SK-N-SH treated with all-trans-retinoic acid at 6 μM for 48 hours (cell line): ENCODE results near the gene A1BG.

Experiments
- ATAC-seq: fragments of 200-7000 bp; cut with Tn5 transposase; 3 replicates; pipeline ENCODE4 v1.9.1; 2020; ENCODE audit warnings: mild to moderate bottlenecking, moderate library complexity
- ARNTL ChIP-seq: fragments of 450-650 bp; formaldehyde crosslinking; IDR thresholded peaks from 2 replicates; pipeline ENCODE4 v1.5.0; 2020; ENCODE audit warnings: low read depth, mild to moderate bottlenecking, moderate library complexity, borderline replicate concordance
- BACH2 ChIP-seq: fragments of 250-450 bp; sonication (Bioruptor Pico); IDR thresholded peaks from 2 replicates; pipeline ENCODE4 v1.9.0; 2021; ENCODE audit warnings: mild to moderate bottlenecking, borderline replicate concordance
- CSDC2 ChIP-seq: fragments of 250-450 bp; sonication (Bioruptor Pico); IDR thresholded peaks from 2 replicates; pipeline ENCODE4 v1.5.0; 2020; ENCODE audit warnings: mild to moderate bottlenecking, moderate library complexity
- ESRRG ChIP-seq: fragments of 250-450 bp; sonication (Bioruptor Pico); IDR thresholded peaks from 2 replicates; pipeline ENCODE4 v1.6.1; 2021; ENCODE audit warnings: mild to moderate bottlenecking
- ISL1 ChIP-seq: fragments of 250-450 bp; sonication (Bioruptor Pico); IDR thresholded peaks from 2 replicates; pipeline ENCODE4 v2.1.2; 2022; ENCODE audit warnings: mild to moderate bottlenecking, moderate library complexity
- OSR1 ChIP-seq: fragments of 250-450 bp; sonication (Bioruptor Pico); IDR thresholded peaks from 2 replicates; pipeline ENCODE4 v1.8.0; 2022; ENCODE audit warnings: moderate library complexity, mild to moderate bottlenecking, inconsistent platforms
- PPARA ChIP-seq: fragments of 250-450 bp; sonication (Bioruptor Pico); IDR thresholded peaks from 2 replicates; pipeline ENCODE4 v1.5.0; 2020; ENCODE audit warnings: mild to moderate bottlenecking, borderline replicate concordance
- RARB ChIP-seq: fragments of 250-450 bp; sonication (Bioruptor Pico); IDR thresholded peaks from 2 replicates; pipeline ENCODE4 v1.8.0; 2021; ENCODE audit warnings: mild to moderate bottlenecking, moderate library complexity
- SNAI2 ChIP-seq: fragments of 250-450 bp; sonication (Bioruptor Pico); IDR thresholded peaks from 2 replicates; pipeline ENCODE4 v1.5.0; 2020; ENCODE audit warnings: mild to moderate bottlenecking, moderate library complexity
- TOX ChIP-seq: fragments of 250-450 bp; sonication (Bioruptor Pico); IDR thresholded peaks from 2 replicates; pipeline ENCODE4 v1.8.0; 2021; ENCODE audit warnings: mild to moderate bottlenecking, moderate library complexity, borderline replicate concordance
- ZC3H10 ChIP-seq: fragments of 250-450 bp; sonication (Bioruptor Pico); IDR thresholded peaks from 2 replicates; pipeline ENCODE4 v1.5.1; 2021; ENCODE audit warnings: mild to moderate bottlenecking, moderate library complexity
- ZFP3 ChIP-seq: fragments of 250-450 bp; sonication (Bioruptor Pico); IDR thresholded peaks from 2 replicates; pipeline ENCODE4 v1.5.0; 2020; ENCODE audit warnings: mild to moderate bottlenecking, moderate library complexity
- ZFP30 ChIP-seq: fragments of 450-650 bp; formaldehyde crosslinking; IDR thresholded peaks from 2 replicates; pipeline ENCODE4 v1.5.0; 2022; ENCODE audit warnings: mild to moderate bottlenecking, moderate library complexity
- ZNF565 ChIP-seq: fragments of 450-650 bp; formaldehyde crosslinking; conservative IDR thresholded peaks from 2 replicates; pipeline ENCODE4 v1.5.0; 2020; ENCODE audit warnings: low read depth, mild to moderate bottlenecking, moderate library complexity
- ZNF70 ChIP-seq: fragments of 450-650 bp; formaldehyde crosslinking; IDR thresholded peaks from 2 replicates; pipeline ENCODE4 v1.5.0; 2020; ENCODE audit warnings: mild to moderate bottlenecking, moderate library complexity
- ZNF8 ChIP-seq: fragments of 450-650 bp; formaldehyde crosslinking; IDR thresholded peaks from 2 replicates; pipeline ENCODE4 v1.5.0; 2020; ENCODE audit warnings: mild to moderate bottlenecking, moderate library complexity
- TF ChIP-seq, protein P1 (sequence below): fragments of 250-450 bp; sonication (Bioruptor Pico); IDR thresholded peaks from 2 replicates; pipeline ENCODE4 v1.8.0; 2020; ENCODE audit warnings: mild to moderate bottlenecking, moderate library complexity, borderline replicate concordance
- TF ChIP-seq, protein P2 (sequence below): fragments of 250-450 bp; sonication (Bioruptor Pico); IDR thresholded peaks from 2 replicates; pipeline ENCODE4 v1.5.0; 2020; ENCODE audit warnings: mild to moderate bottlenecking, moderate library complexity
- TF ChIP-seq, protein P3 (sequence below): fragments of 250-450 bp; sonication (Bioruptor Pico); IDR thresholded peaks from 2 replicates; pipeline ENCODE4 v1.5.1; 2020; ENCODE audit warnings: low read depth, mild to moderate bottlenecking, moderate library complexity
- TF ChIP-seq, protein P4 (sequence below): fragments of 250-450 bp; sonication (Bioruptor Pico); IDR thresholded peaks from 2 replicates; pipeline ENCODE4 v1.8.0; 2021; ENCODE audit warnings: low read depth, mild to moderate bottlenecking, moderate library complexity, borderline replicate concordance
- TF ChIP-seq, protein P5 (sequence below): fragments of 250-450 bp; sonication (Bioruptor Pico); IDR thresholded peaks from 2 replicates; pipeline ENCODE4 v1.5.1; 2021; ENCODE audit warnings: mild to moderate bottlenecking, moderate library complexity

Gene A1BG, protein sequence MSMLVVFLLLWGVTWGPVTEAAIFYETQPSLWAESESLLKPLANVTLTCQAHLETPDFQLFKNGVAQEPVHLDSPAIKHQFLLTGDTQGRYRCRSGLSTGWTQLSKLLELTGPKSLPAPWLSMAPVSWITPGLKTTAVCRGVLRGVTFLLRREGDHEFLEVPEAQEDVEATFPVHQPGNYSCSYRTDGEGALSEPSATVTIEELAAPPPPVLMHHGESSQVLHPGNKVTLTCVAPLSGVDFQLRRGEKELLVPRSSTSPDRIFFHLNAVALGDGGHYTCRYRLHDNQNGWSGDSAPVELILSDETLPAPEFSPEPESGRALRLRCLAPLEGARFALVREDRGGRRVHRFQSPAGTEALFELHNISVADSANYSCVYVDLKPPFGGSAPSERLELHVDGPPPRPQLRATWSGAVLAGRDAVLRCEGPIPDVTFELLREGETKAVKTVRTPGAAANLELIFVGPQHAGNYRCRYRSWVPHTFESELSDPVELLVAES

DNA sequence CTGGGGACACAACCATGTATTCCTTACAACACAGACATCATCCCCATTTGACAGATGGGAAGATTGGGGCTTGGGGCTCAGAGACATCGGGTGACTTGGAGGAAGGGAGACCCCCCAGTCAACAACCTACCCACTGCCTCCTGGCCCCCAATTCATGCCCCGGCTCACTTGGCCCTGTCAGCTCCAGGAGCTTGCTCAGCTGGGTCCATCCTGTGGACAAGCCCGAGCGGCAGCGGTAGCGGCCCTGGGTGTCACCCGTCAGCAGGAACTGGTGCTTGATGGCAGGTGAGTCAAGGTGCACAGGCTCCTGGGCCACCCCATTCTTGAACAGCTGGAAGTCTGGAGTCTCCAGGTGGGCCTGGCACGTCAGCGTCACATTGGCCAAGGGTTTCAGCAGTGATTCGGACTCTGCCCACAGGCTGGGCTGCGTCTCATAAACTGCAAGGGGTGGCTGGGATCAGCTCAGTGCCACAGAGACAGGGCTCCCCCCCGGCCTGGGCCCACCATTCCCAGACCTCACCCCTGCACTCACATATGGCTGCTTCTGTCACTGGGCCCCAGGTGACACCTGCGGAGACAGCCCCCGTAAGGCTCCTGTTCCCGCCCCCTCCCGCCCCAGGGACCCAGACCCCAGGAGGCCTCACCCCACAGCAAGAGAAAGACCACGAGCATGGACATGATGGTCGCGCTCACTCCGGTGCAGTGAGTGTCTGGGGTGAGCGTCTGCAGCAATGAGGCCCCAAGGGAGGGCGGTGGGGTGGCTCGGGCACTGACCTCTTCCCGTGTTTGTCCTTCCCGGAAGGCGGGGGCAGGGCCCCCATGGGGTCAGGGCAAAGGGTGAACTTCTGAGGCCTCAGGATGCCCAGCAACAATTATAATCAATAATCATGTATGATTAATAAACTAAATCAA, at the start of gene A1BG:
TSS of gene A1BG (minus strand) at position 733 of the 912 bp plus-strand sequence. CDS start at position 678, 55 bp downstream.
- TF ChIP-seq ESRRG (CRISPR knock-in tag) = no peak
- no peak for TF ChIP-seq ZNF565 (CRISPR knock-in tag)
- TF ChIP-seq, protein P1, sequence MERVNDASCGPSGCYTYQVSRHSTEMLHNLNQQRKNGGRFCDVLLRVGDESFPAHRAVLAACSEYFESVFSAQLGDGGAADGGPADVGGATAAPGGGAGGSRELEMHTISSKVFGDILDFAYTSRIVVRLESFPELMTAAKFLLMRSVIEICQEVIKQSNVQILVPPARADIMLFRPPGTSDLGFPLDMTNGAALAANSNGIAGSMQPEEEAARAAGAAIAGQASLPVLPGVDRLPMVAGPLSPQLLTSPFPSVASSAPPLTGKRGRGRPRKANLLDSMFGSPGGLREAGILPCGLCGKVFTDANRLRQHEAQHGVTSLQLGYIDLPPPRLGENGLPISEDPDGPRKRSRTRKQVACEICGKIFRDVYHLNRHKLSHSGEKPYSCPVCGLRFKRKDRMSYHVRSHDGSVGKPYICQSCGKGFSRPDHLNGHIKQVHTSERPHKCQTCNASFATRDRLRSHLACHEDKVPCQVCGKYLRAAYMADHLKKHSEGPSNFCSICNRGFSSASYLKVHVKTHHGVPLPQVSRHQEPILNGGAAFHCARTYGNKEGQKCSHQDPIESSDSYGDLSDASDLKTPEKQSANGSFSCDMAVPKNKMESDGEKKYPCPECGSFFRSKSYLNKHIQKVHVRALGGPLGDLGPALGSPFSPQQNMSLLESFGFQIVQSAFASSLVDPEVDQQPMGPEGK (CRISPR knock-in tag) = no peak
- no peak for TF ChIP-seq ZC3H10 (CRISPR knock-in tag)
- no peak for TF ChIP-seq SNAI2 (CRISPR knock-in tag)
- TF ChIP-seq RARB (CRISPR knock-in tag) = no peak
- no peak for TF ChIP-seq BACH2 (CRISPR knock-in tag)
- TF ChIP-seq ZNF8 = no peak
- no peak for TF ChIP-seq OSR1 (CRISPR knock-in tag)
- no peak for ATAC-seq

DNA sequence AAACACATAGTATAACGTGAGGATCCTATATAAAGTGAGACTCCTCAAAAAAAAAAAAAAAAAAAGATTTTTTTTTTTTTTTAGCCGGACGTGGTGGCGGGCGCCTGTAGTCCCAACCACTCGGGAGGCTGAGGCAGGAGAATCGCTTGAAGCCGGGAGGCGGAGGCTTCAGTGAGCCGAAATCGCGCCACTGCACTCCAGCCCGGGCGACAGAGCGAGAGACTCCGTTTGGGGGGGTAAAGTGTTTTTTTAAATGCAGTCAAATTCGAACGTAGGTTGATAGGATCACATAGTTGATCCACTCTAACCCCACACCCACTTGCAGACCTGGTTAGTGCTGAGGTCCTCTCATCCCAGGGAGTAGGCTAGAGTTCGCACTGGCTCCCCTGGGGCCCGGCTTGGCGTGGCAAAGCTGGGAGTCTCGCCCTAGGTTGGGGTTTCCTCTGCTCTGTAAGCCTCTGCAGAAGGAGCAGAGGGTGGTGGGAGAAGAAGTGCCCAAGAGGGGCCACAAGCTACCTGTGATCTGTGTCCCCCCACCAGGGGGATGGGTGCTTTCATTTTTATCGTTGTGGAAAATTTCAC, 48.6 kb upstream of the A1BG start:
- no peak for ATAC-seq

More for the DNA sequence above, 48.6 kb upstream of the A1BG start:
- TF ChIP-seq ISL1 (CRISPR knock-in tag) (no peak), TOX (CRISPR knock-in tag) (no peak), ZFP30 (CRISPR knock-in tag) (no peak), ARNTL (CRISPR knock-in tag) (no peak), SNAI2 (CRISPR knock-in tag) (no peak), ZNF70 (CRISPR knock-in tag) (no peak), ZNF8 (no peak), BACH2 (CRISPR knock-in tag) (no peak), PPARA (no peak), ESRRG (CRISPR knock-in tag) (no peak), CSDC2 (CRISPR knock-in tag) (no peak), OSR1 (CRISPR knock-in tag) (no peak), ZFP3 (no peak), ZC3H10 (CRISPR knock-in tag) (no peak), RARB (CRISPR knock-in tag) (no peak)
- TF ChIP-seq, protein P2, sequence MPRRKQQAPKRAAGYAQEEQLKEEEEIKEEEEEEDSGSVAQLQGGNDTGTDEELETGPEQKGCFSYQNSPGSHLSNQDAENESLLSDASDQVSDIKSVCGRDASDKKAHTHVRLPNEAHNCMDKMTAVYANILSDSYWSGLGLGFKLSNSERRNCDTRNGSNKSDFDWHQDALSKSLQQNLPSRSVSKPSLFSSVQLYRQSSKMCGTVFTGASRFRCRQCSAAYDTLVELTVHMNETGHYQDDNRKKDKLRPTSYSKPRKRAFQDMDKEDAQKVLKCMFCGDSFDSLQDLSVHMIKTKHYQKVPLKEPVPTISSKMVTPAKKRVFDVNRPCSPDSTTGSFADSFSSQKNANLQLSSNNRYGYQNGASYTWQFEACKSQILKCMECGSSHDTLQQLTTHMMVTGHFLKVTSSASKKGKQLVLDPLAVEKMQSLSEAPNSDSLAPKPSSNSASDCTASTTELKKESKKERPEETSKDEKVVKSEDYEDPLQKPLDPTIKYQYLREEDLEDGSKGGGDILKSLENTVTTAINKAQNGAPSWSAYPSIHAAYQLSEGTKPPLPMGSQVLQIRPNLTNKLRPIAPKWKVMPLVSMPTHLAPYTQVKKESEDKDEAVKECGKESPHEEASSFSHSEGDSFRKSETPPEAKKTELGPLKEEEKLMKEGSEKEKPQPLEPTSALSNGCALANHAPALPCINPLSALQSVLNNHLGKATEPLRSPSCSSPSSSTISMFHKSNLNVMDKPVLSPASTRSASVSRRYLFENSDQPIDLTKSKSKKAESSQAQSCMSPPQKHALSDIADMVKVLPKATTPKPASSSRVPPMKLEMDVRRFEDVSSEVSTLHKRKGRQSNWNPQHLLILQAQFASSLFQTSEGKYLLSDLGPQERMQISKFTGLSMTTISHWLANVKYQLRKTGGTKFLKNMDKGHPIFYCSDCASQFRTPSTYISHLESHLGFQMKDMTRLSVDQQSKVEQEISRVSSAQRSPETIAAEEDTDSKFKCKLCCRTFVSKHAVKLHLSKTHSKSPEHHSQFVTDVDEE = no peak
- TF ChIP-seq, protein P3, sequence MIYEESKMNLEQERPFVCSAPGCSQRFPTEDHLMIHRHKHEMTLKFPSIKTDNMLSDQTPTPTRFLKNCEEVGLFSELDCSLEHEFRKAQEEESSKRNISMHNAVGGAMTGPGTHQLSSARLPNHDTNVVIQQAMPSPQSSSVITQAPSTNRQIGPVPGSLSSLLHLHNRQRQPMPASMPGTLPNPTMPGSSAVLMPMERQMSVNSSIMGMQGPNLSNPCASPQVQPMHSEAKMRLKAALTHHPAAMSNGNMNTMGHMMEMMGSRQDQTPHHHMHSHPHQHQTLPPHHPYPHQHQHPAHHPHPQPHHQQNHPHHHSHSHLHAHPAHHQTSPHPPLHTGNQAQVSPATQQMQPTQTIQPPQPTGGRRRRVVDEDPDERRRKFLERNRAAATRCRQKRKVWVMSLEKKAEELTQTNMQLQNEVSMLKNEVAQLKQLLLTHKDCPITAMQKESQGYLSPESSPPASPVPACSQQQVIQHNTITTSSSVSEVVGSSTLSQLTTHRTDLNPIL = no peak
- TF ChIP-seq, protein P4, sequence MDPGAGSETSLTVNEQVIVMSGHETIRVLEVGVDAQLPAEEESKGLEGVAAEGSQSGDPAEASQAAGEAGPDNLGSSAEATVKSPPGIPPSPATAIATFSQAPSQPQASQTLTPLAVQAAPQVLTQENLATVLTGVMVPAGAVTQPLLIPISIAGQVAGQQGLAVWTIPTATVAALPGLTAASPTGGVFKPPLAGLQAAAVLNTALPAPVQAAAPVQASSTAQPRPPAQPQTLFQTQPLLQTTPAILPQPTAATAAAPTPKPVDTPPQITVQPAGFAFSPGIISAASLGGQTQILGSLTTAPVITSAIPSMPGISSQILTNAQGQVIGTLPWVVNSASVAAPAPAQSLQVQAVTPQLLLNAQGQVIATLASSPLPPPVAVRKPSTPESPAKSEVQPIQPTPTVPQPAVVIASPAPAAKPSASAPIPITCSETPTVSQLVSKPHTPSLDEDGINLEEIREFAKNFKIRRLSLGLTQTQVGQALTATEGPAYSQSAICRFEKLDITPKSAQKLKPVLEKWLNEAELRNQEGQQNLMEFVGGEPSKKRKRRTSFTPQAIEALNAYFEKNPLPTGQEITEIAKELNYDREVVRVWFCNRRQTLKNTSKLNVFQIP = no peak
- TF ChIP-seq, protein P1 (CRISPR knock-in tag) = no peak
- TF ChIP-seq, protein P5, sequence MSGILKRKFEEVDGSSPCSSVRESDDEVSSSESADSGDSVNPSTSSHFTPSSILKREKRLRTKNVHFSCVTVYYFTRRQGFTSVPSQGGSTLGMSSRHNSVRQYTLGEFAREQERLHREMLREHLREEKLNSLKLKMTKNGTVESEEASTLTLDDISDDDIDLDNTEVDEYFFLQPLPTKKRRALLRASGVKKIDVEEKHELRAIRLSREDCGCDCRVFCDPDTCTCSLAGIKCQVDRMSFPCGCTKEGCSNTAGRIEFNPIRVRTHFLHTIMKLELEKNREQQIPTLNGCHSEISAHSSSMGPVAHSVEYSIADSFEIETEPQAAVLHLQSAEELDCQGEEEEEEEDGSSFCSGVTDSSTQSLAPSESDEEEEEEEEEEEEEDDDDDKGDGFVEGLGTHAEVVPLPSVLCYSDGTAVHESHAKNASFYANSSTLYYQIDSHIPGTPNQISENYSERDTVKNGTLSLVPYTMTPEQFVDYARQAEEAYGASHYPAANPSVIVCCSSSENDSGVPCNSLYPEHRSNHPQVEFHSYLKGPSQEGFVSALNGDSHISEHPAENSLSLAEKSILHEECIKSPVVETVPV (CRISPR knock-in tag) = no peak
- TF ChIP-seq, all 23 proteins: peak for 0
